HepG2 (cell line): ENCODE measurements around the gene OR1F1. TPM values are rescaled to one million over a fixed set of nuclear protein-coding genes. Genes with fewer than 3 reads are reported as not detected.

Experiments
- AFF4 ChIP-seq: sonication (generic); formaldehyde crosslinking; IDR thresholded peaks from 2 replicates; pipeline ENCODE4 v1.4.0; 2020; ENCODE audit warnings: missing genetic modification reagents
- ATF5 ChIP-seq: sonication (generic); formaldehyde crosslinking; IDR thresholded peaks from 2 replicates; pipeline ENCODE4 v1.4.0; 2020; ENCODE audit warnings: mild to moderate bottlenecking, low read depth, missing genetic modification reagents
- CBX5 ChIP-seq: sonication (generic); formaldehyde crosslinking; IDR thresholded peaks from 2 replicates; pipeline ENCODE4 v1.4.0; 2020; ENCODE audit warnings: missing genetic modification reagents, borderline replicate concordance
- CEBPZ ChIP-seq: IDR thresholded peaks from 2 replicates; pipeline ENCODE4 v1.6.1; 2012; ENCODE audit warnings: low read length, improper control_type of control experiment
- FOXO1 ChIP-seq: sonication (generic); formaldehyde crosslinking; IDR thresholded peaks from 2 replicates; pipeline ENCODE4 v1.4.0; 2020; ENCODE audit warnings: missing genetic modification reagents
- GTF2F1 ChIP-seq: fragments of 150-350 bp; IDR thresholded peaks from 2 replicates; pipeline ENCODE4 v1.6.1; 2014; ENCODE audit warnings: low read length
- MIER2 ChIP-seq: IDR thresholded peaks from 2 replicates; pipeline ENCODE4 v1.6.1; 2016; ENCODE audit warnings: missing biosample characterization, missing genetic modification reagents
- MIER3 ChIP-seq: IDR thresholded peaks from 2 replicates; pipeline ENCODE4 v1.6.1; 2016; ENCODE audit warnings: missing compliant biosample characterization, borderline replicate concordance
- NPAS2 ChIP-seq: sonication (generic); formaldehyde crosslinking; IDR thresholded peaks from 2 replicates; pipeline ENCODE4 v1.8.0; 2022; ENCODE audit warnings: mild to moderate bottlenecking, missing genetic modification reagents, borderline replicate concordance
- PLRG1 ChIP-seq: fragments of 450-650 bp; conservative IDR thresholded peaks from 2 replicates; pipeline ENCODE4 v1.6.1; 2016
- POLR2AphosphoS5 ChIP-seq: IDR thresholded peaks from 2 replicates; pipeline ENCODE4 v1.6.1; 2012; ENCODE audit warnings: low read depth, low read length
- THAP11 ChIP-seq: IDR thresholded peaks from 2 replicates; pipeline ENCODE4 v1.6.1; 2016; ENCODE audit warnings: missing biosample characterization, missing genetic modification reagents
- TIGD3 ChIP-seq: sonication (generic); formaldehyde crosslinking; IDR thresholded peaks from 2 replicates; pipeline ENCODE4 v1.5.1; 2020; ENCODE audit warnings: mild to moderate bottlenecking, missing genetic modification reagents, borderline replicate concordance
- ZBTB8A ChIP-seq: sonication (generic); formaldehyde crosslinking; IDR thresholded peaks from 2 replicates; pipeline ENCODE4 v1.4.0; 2020; ENCODE audit warnings: mild to moderate bottlenecking, low read depth, missing genetic modification reagents, borderline replicate concordance
- ZMAT5 ChIP-seq: sonication (generic); formaldehyde crosslinking; IDR thresholded peaks from 2 replicates; pipeline ENCODE4 v1.5.0; 2020; ENCODE audit warnings: mild to moderate bottlenecking, low read depth, missing genetic modification reagents, borderline replicate concordance
- ZNF276 ChIP-seq: sonication (generic); formaldehyde crosslinking; IDR thresholded peaks from 2 replicates; pipeline ENCODE4 v1.4.0; 2020; ENCODE audit warnings: mild to moderate bottlenecking, low read depth, missing genetic modification reagents
- ZNF567 ChIP-seq: sonication (generic); formaldehyde crosslinking; IDR thresholded peaks from 2 replicates; pipeline ENCODE4 v1.8.1; 2023; ENCODE audit warnings: mild to moderate bottlenecking, missing genetic modification reagents, borderline replicate concordance
- polyA plus RNA-seq, 8 experiments: library from polyadenylated mRNA; depleted of rRNA in 3 of 8; stranded (reverse) in 7 of 8; unstranded in 1 of 8; fragments of >200 nt; fragmentation: Illumina TruSeq in 4 of 8; extraction: Trizol in 4 of 8; gene quantifications; 2 replicates each; pipeline versions ENCODE4 v1.2.1 to v1.2.3, GENCODE V29; 2011 to 2016; ENCODE audit warnings: low read depth in 4 of 8, missing spikeins in 1 of 8, mixed read lengths in 1 of 8; ENCODE audit not compliant: insufficient read depth in 1 of 8
- total RNA-seq, 5 experiments: library from RNA; depleted of rRNA; stranded (reverse); fragments of >200 nt; fragmentation: Illumina TruSeq; extraction: Trizol; gene quantifications; 2 replicates each; pipeline ENCODE4 v1.2.3, GENCODE V29; 2016; ENCODE audit warnings: low read depth in 1 of 5

OR1F1 gene
- total and polyA plus RNA-seq, 2 of the 13 experiments (the other 11 are each of a cell fraction or from before 2014, with no cell fraction given), result 0.90 TPM; not detected in 1

GRCh38 chr16:3234857-3235561 lies 47.0 kb downstream of the OR1F1 start, which contains the start of gene ZNF200 (continued):
- TF ChIP-seq MIER3, result no peak
- peak; percentile 11 for TF ChIP-seq FOXO1 (CRISPR knock-in tag)
- no peak for TF ChIP-seq CEBPZ
- TF ChIP-seq ZNF276 (CRISPR knock-in tag), result peak; percentile 34; the same call in 1 of the 2 replicates
- TF ChIP-seq ZMAT5 (CRISPR knock-in tag), result no peak
- TF ChIP-seq ZNF567 (CRISPR knock-in tag), result 0 out of 2 replicates have a peak, but pooled peaks have one; percentile 88
- TF ChIP-seq MIER2 (CRISPR knock-in tag), result no peak
- no peak for TF ChIP-seq ZBTB8A
- TF ChIP-seq TIGD3 (CRISPR knock-in tag), result 0 out of 2 replicates have a peak, but pooled peaks have one; percentile 26
- TF ChIP-seq NPAS2, result no peak
- peak; percentile 30; the same call in 1 of the 2 replicates for TF ChIP-seq ATF5 (CRISPR knock-in tag)
- no peak for TF ChIP-seq GTF2F1
- TF ChIP-seq POLR2AphosphoS5, result peak; percentile 91
- peak; percentile 37; the same call in 1 of the 2 replicates for TF ChIP-seq CBX5 (CRISPR knock-in tag)
- TF ChIP-seq AFF4 (CRISPR knock-in tag), result no peak
- TF ChIP-seq THAP11 (CRISPR knock-in tag), result peak; percentile 97
- TF ChIP-seq PLRG1, result no peak
